HFFc6 (cell line): ENCODE results near the gene CKM. TPM values are rescaled to one million over a fixed set of nuclear protein-coding genes. Genes with fewer than 3 reads are reported as not detected.
"Not testable (repeated sequence)": the region's sequence is repeated elsewhere in the genome, so short reads cannot be mapped to it uniquely, and the experiment has no call there.

ENCODE experiments used
- DNase-seq: peaks from one replicate; pipeline ENCODE4 v3.0.0-alpha.2; 2018
- H3K27ac Mint-ChIP-seq: 2 replicates; pipeline ENCODE4 v1.8.0; 2020; ENCODE audit warnings: mild to moderate bottlenecking, mixed read lengths
- H3K27me3 Mint-ChIP-seq: 2 replicates; pipeline ENCODE4 v1.8.0; 2021; ENCODE audit warnings: mild to moderate bottlenecking, moderate library complexity, mixed read lengths; ENCODE audit not compliant: insufficient read depth
- H3K36me3 Mint-ChIP-seq: 2 replicates; pipeline ENCODE4 v1.8.0; 2021; ENCODE audit warnings: low read depth, mixed read lengths
- H3K4me1 Mint-ChIP-seq: 2 replicates; pipeline ENCODE4 v1.8.0; 2020; ENCODE audit warnings: low read depth, mixed read lengths
- H3K4me3 Mint-ChIP-seq: 2 replicates; pipeline ENCODE4 v1.8.0; 2020; ENCODE audit warnings: mild to moderate bottlenecking, moderate library complexity, mixed read lengths
- H3K9me3 Mint-ChIP-seq: 2 replicates; pipeline ENCODE4 v1.8.0; 2020; ENCODE audit warnings: mild to moderate bottlenecking, mixed read lengths
- total RNA-seq, 6 experiments: library from RNA; stranded (reverse); fragmentation: NEBNext Ultra II Directional; extraction: Animal tissue kit (Norgen Biotek cat#: 25700); gene quantifications; 2 replicates in 1 of 6; 3 replicates in 5 of 6; pipeline ENCODE4 v1.2.3, GENCODE V29; 2021
- TF ChIP-seq, protein P1 (sequence below): fragments of 200-600 bp; sonication (generic); IDR thresholded peaks from 2 replicates; pipeline ENCODE4 v1.5.0; 2021; ENCODE audit warnings: antibody characterized with exemption, mild to moderate bottlenecking

CKM gene
- total RNA-seq, 6 experiments from 2014 or later, result not detected

DNA sequence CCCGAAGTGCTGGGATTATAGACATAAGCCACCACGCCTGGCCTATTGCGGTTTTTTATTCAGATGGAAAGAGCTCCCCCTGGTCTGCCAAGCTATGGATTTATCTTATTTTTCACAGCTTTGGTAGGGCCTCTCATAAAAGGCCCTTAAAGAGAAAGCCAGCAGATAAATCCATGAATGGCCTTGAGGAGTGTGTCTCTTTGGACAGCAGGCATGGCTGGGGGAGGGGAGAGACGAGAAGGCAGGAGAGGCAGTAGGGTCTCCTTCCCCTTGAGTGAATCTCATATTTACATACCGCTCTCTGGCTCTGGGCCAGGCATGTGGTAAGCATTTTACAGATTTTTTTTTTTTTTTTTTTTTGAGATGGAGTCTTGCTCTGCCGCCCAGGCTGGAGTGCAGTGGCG is 46.4 kb downstream of the CKM start:
- Mint-ChIP-seq H3K27me3 (no peaks in the 10 kb centered on the region; the same call in 1 of the 2 replicates), H3K4me1 (no peaks in the 10 kb centered on the region), H3K4me3 (no peak overlapping the region), H3K27ac (no peak overlapping the region), H3K36me3 (peaks cover 10% of the 10 kb centered on the region), H3K9me3 (no peaks in the 10 kb centered on the region)
- TF ChIP-seq, protein P1, sequence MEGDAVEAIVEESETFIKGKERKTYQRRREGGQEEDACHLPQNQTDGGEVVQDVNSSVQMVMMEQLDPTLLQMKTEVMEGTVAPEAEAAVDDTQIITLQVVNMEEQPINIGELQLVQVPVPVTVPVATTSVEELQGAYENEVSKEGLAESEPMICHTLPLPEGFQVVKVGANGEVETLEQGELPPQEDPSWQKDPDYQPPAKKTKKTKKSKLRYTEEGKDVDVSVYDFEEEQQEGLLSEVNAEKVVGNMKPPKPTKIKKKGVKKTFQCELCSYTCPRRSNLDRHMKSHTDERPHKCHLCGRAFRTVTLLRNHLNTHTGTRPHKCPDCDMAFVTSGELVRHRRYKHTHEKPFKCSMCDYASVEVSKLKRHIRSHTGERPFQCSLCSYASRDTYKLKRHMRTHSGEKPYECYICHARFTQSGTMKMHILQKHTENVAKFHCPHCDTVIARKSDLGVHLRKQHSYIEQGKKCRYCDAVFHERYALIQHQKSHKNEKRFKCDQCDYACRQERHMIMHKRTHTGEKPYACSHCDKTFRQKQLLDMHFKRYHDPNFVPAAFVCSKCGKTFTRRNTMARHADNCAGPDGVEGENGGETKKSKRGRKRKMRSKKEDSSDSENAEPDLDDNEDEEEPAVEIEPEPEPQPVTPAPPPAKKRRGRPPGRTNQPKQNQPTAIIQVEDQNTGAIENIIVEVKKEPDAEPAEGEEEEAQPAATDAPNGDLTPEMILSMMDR, result no peak
- DNase-seq, result no peak

DNA sequence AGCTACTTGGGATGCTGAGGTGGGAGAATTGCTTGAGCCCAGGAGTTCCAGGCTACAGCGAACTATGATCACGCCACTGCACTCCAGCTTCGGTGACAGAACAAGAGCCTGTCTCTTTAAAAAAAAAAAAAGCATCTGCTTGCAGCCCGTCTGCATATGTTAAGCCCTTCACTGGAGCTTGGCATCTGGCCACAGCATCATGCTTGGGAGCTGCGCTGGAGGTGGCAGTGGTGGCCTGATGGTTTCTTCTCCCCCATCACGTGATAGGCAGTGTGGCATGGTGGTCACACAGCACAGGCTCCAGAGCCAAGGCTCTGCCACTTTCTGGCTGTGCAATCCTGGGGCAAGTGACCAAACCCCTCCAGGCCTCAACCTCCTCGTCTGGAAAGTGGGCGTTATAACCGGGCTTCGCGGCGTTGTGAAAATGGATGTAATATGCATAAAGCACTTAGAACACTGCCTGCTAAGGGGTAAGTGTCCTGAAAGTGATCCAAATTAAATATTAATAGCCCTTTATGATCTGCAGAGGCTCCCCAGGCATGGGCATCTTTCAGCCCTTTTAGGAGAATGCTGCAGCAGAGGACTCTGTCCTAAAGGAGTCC is 47.2 kb downstream of the CKM start:
- no peak for DNase-seq
- Mint-ChIP-seq H3K4me1 (no peaks in the 10 kb centered on the region), H3K27me3 (no peaks in the 10 kb centered on the region; the same call in 1 of the 2 replicates), H3K9me3 (no peaks in the 10 kb centered on the region), H3K27ac (no peak overlapping the region), H3K4me3 (no peak overlapping the region), H3K36me3 (peaks cover 10% of the 10 kb centered on the region)
- TF ChIP-seq, protein P1, result no peak

DNA sequence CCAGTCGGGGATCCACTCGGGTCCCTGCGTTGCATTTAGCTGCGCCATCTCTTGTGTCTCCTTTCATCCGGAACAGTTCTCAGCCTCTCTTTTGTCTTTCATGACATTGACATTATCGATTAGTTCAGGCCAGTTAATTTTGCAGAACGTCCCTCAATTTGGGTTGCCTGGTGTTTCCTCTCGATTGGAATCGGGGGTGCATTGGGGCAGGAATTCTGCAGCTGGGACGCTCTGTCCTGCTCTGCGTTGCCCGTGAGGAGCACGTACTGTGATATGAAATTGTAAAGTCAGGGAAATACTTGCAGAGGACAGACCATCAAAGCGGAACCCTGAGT is 49.2 kb downstream of the CKM start:
- Mint-ChIP-seq H3K27me3 (peaks cover 1% of the 10 kb centered on the region; the same call in 1 of the 2 replicates), H3K9me3 (no peaks in the 10 kb centered on the region), H3K27ac (no peak overlapping the region), H3K36me3 (peaks cover 10% of the 10 kb centered on the region), H3K4me3 (no peak overlapping the region), H3K4me1 (no peaks in the 10 kb centered on the region)
- TF ChIP-seq, protein P1, result no peak
- DNase-seq, result no peak

DNA sequence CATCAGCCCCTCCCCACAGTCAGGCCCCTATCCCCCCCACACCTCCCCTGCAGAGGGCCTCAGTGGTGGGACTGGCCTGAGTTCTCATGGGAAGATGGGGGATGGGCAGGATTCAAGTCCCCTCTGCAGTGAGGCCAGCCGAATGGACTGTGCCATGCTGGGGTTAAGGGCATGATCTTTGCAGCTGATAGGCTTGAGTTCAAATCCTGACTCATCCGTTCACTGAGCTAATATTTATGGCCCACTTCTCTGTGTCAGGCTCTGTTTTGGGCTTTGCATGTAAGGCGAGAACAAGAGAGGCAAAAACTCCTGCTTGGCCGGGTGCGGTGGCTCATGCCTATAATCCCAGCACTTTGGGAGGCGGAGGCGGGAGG is 51.0 kb downstream of the CKM start:
- Mint-ChIP-seq H3K27me3 (peaks cover 1% of the 10 kb centered on the region; the same call in 1 of the 2 replicates), H3K4me1 (no peaks in the 10 kb centered on the region), H3K27ac (no peak overlapping the region), H3K4me3 (no peak overlapping the region), H3K9me3 (no peaks in the 10 kb centered on the region), H3K36me3 (peaks cover 10% of the 10 kb centered on the region)
- TF ChIP-seq, protein P1, result no peak
- no peak for DNase-seq

DNA sequence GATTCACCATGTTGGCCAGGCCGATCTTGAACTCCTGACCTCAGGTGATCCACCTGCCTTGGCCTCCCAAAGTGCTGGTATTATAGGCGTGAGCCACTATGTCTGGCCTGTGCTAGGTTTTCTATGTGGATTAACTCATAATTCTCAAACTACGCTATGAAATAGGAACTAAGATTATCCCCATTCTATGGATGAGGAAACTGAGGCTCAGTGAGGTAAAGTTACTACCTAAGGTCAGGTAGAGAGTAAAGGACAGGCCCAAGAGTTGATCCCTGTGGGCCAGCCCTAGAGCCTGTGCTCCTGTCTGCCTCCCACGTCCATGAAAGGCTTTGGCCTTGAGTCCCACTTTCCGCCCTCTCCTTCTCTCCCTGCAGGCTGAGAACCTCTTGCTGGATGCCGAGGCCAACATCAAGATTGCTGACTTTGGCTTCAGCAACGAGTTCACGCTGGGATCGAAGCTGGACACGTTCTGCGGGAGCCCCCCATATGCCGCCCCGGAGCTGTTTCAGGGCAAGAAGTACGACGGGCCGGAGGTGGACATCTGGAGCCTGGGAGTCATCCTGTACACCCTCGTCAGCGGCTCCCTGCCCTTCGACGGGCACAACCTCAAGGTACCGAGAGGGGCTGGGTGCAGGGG is 51.5 kb downstream of the CKM start:
- peaks cover 1% of the 10 kb centered on the region; the same call in 1 of the 2 replicates for H3K27me3 Mint-ChIP-seq
- no peak overlapping the region for H3K27ac Mint-ChIP-seq
- TF ChIP-seq, protein P1, result no peak

DNA sequence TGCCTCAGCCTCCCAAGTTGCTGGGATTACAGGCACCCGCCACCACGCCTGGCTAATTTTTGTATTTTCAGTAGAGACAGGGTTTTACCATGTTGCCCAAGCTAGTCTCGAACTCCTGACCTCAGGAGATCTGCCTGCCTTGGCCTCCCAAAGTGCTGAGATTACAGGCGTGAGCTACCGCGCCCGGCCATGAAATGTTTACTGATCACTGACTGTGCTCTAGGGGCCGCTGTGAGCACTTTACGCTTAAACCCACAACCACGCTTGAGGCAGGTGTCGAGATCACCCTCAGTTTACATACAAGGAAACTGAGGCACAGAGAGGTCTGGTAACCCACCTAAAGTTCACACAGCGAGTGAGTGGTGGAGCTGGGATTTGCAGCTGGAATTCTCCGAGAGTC is 52.7 kb downstream of the CKM start:
- not testable (repeated sequence) for H3K9me3 Mint-ChIP-seq, H3K27ac Mint-ChIP-seq, H3K4me3 Mint-ChIP-seq, H3K27me3 Mint-ChIP-seq, DNase-seq, H3K4me1 Mint-ChIP-seq
- H3K36me3 Mint-ChIP-seq, result peaks cover 18% of the 10 kb centered on the region

More for the DNA sequence above, 51.5 kb downstream of the CKM start:
- no peak for DNase-seq
- no peak overlapping the region for H3K4me3 Mint-ChIP-seq
- H3K9me3 Mint-ChIP-seq, result no peaks in the 10 kb centered on the region
- no peaks in the 10 kb centered on the region for H3K4me1 Mint-ChIP-seq
- peaks cover 10% of the 10 kb centered on the region for H3K36me3 Mint-ChIP-seq
